ENCODE measurements around the gene THBS3. TPM values are rescaled to one million over a fixed set of nuclear protein-coding genes. Genes with fewer than 3 reads are reported as not detected.

THBS3 gene
- total and polyA plus RNA-seq, 9 of the 15 experiments (the other 6 are each of a cell fraction or from before 2014, with no cell fraction given) = 0.59 to 8.3 (median 3.2) TPM

GRCh38 chr1:155193275-155193990, 14.3 kb downstream of the THBS3 start (continued):
- TF ChIP-seq, protein P1, sequence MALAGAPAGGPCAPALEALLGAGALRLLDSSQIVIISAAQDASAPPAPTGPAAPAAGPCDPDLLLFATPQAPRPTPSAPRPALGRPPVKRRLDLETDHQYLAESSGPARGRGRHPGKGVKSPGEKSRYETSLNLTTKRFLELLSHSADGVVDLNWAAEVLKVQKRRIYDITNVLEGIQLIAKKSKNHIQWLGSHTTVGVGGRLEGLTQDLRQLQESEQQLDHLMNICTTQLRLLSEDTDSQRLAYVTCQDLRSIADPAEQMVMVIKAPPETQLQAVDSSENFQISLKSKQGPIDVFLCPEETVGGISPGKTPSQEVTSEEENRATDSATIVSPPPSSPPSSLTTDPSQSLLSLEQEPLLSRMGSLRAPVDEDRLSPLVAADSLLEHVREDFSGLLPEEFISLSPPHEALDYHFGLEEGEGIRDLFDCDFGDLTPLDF (CRISPR knock-in tag; IDR thresholded peaks at IDR 0.05) = peak; percentile 67; the same call in 1 of the 2 replicates
- TF ChIP-seq ZNF140 (CRISPR knock-in tag; IDR thresholded peaks at IDR 0.05) = no peak
- TF ChIP-seq ZEB2 (IDR thresholded peaks at IDR 0.05) = 0 out of 2 replicates have a peak, but pooled peaks have one; percentile 12
- no peak for TF ChIP-seq ZBTB34 (CRISPR knock-in tag; IDR thresholded peaks at IDR 0.05)
- TF ChIP-seq LCOR (CRISPR knock-in tag; IDR thresholded peaks at IDR 0.05) = peak; percentile 97
- TF ChIP-seq EP400 (IDR thresholded peaks at IDR 0.05) = peak; percentile 76
- TF ChIP-seq GTF2F1 (IDR thresholded peaks at IDR 0.05; ENCODE audit: low read depth, low read length) = peak; percentile 36
- peak in 1 of 2 experiments; percentile 39 for TF ChIP-seq AFF1 (IDR thresholded peaks at IDR 0.05; ENCODE audit: low read depth in 1 of 2, partially characterized antibody in 2 of 2)
- peak; percentile 63; the same call in 1 of the 2 replicates for TF ChIP-seq HMGXB4 (CRISPR knock-in tag; IDR thresholded peaks at IDR 0.05)
- TF ChIP-seq, protein P2, sequence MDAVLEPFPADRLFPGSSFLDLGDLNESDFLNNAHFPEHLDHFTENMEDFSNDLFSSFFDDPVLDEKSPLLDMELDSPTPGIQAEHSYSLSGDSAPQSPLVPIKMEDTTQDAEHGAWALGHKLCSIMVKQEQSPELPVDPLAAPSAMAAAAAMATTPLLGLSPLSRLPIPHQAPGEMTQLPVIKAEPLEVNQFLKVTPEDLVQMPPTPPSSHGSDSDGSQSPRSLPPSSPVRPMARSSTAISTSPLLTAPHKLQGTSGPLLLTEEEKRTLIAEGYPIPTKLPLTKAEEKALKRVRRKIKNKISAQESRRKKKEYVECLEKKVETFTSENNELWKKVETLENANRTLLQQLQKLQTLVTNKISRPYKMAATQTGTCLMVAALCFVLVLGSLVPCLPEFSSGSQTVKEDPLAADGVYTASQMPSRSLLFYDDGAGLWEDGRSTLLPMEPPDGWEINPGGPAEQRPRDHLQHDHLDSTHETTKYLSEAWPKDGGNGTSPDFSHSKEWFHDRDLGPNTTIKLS (IDR thresholded peaks at IDR 0.05; ENCODE audit: borderline replicate concordance, low read depth) = no peak
- peak in 1 of 2 experiments; percentile 40; a peak in 2 of 4 replicates for TF ChIP-seq TRIM24 (IDR thresholded peaks at IDR 0.05)
- 0 out of 2 replicates have a peak, but pooled peaks have one; percentile 6 for TF ChIP-seq ARID2 (IDR thresholded peaks at IDR 0.05)
- peak; percentile 61; the same call in 1 of the 2 replicates for TF ChIP-seq MYC (IDR thresholded peaks at IDR 0.05; ENCODE audit: low read depth, low read length)
- TF ChIP-seq MYC (CRISPR knock-in tag; IDR thresholded peaks at IDR 0.05; ENCODE audit: borderline replicate concordance, low read depth) = no peak
- TF ChIP-seq ZNF316 (IDR thresholded peaks at IDR 0.05) = 0 out of 2 replicates have a peak, but pooled peaks have one; percentile 2
- TF ChIP-seq, protein P3, sequence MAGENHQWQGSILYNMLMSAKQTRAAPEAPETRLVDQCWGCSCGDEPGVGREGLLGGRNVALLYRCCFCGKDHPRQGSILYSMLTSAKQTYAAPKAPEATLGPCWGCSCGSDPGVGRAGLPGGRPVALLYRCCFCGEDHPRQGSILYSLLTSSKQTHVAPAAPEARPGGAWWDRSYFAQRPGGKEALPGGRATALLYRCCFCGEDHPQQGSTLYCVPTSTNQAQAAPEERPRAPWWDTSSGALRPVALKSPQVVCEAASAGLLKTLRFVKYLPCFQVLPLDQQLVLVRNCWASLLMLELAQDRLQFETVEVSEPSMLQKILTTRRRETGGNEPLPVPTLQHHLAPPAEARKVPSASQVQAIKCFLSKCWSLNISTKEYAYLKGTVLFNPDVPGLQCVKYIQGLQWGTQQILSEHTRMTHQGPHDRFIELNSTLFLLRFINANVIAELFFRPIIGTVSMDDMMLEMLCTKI (IDR thresholded peaks at IDR 0.05; ENCODE audit: partially characterized antibody) = no peak
